Measurements from ENCODE around the gene CPNE7.
"Not testable (repeated sequence)": the region's sequence is repeated elsewhere in the genome, so short reads cannot be mapped to it uniquely, and the experiment has no call there.

CPNE7 gene

GRCh38 chr16:89586218-89586617 lies 10.7 kb downstream of the CPNE7 start:
- Histone ChIP-seq H3K27ac (ENCODE audit: insufficient read depth in 1 of 2, low read depth in 1 of 2, low read length in 2 of 2, poor library complexity in 1 of 2, severe bottlenecking in 2 of 2) (no peak overlapping the region), H3K4me3 (ENCODE audit: control insufficient read depth in 1 of 7, extremely low read depth in 1 of 7, insufficient read depth in 4 of 7, low read depth in 2 of 7, low read length in 6 of 7) (no peak overlapping the region), H3K27me3 (replicated peaks in 2 of 5; ENCODE audit: control insufficient read depth in 4 of 5, insufficient read depth in 5 of 5, low read length in 4 of 5) (no peaks in the 10 kb centered on the region), H3K9me3 (ENCODE audit: control extremely low read depth in 1 of 5, control insufficient read depth in 4 of 5, insufficient read depth in 2 of 5, low read depth in 1 of 5, low read length in 4 of 5) (no peaks in the 10 kb centered on the region), H3K4me1 (ENCODE audit: control extremely low read depth in 1 of 4, control insufficient read depth in 4 of 4, insufficient read depth in 4 of 4, low read length in 3 of 4) (peaks cover 0 to 7% (median 2%) of the 10 kb centered on the region in 4 experiments), H3K36me3 (ENCODE audit: control insufficient read depth in 4 of 4, insufficient read depth in 4 of 4, low read length in 3 of 4) (no peaks in the 10 kb centered on the region)
- no peak for DNase-seq
- CTCF ChIA-PET, result no interaction called here
- WGBS (ENCODE audit: insufficient coverage), result 100% methylated on average over 4 of the region's 7 CpGs
- POLR2A ChIA-PET, result no interaction called here

- POLR2A ChIA-PET, result no interaction called here
- Histone ChIP-seq H3K36me3 (ENCODE audit: control insufficient read depth in 4 of 4, insufficient read depth in 4 of 4, low read length in 3 of 4) (no peaks in the 10 kb centered on the region), H3K4me3 (ENCODE audit: control insufficient read depth in 1 of 7, extremely low read depth in 1 of 7, insufficient read depth in 4 of 7, low read depth in 2 of 7, low read length in 6 of 7) (no peak overlapping the region), H3K27me3 (replicated peaks in 2 of 5; ENCODE audit: control insufficient read depth in 4 of 5, insufficient read depth in 5 of 5, low read length in 4 of 5) (no peaks in the 10 kb centered on the region), H3K4me1 (ENCODE audit: control extremely low read depth in 1 of 4, control insufficient read depth in 4 of 4, insufficient read depth in 4 of 4, low read length in 3 of 4) (peaks cover 0 to 7% (median 1%) of the 10 kb centered on the region in 4 experiments), H3K27ac (ENCODE audit: insufficient read depth in 1 of 2, low read depth in 1 of 2, low read length in 2 of 2, poor library complexity in 1 of 2, severe bottlenecking in 2 of 2) (no peak overlapping the region), H3K9me3 (ENCODE audit: control extremely low read depth in 1 of 5, control insufficient read depth in 4 of 5, insufficient read depth in 2 of 5, low read depth in 1 of 5, low read length in 4 of 5) (no peaks in the 10 kb centered on the region)
- 100% methylated on average over 10 of the region's 25 CpGs for WGBS (ENCODE audit: insufficient coverage)
- DNase-seq, result no peak
- CTCF ChIA-PET, result no interaction called here
Measured at GRCh38 chr16:89586853-89587252, 11.3 kb downstream of the CPNE7 start.

- CTCF ChIA-PET; H3K36me3 ChIP-seq (ENCODE audit: control insufficient read depth in 4 of 4, insufficient read depth in 4 of 4, low read length in 3 of 4); DNase-seq; H3K27me3 ChIP-seq (replicated peaks in 2 of 5; ENCODE audit: control insufficient read depth in 4 of 5, insufficient read depth in 5 of 5, low read length in 4 of 5); H3K27ac ChIP-seq (ENCODE audit: insufficient read depth in 1 of 2, low read depth in 1 of 2, low read length in 2 of 2, poor library complexity in 1 of 2, severe bottlenecking in 2 of 2); H3K9me3 ChIP-seq (ENCODE audit: control extremely low read depth in 1 of 5, control insufficient read depth in 4 of 5, insufficient read depth in 2 of 5, low read depth in 1 of 5, low read length in 4 of 5); H3K4me1 ChIP-seq (ENCODE audit: control extremely low read depth in 1 of 4, control insufficient read depth in 4 of 4, insufficient read depth in 4 of 4, low read length in 3 of 4); H3K4me3 ChIP-seq (ENCODE audit: control insufficient read depth in 1 of 7, extremely low read depth in 1 of 7, insufficient read depth in 4 of 7, low read depth in 2 of 7, low read length in 6 of 7); POLR2A ChIA-PET: not testable (repeated sequence)
- 100% methylated on average over 2 of the region's 36 CpGs for WGBS (ENCODE audit: insufficient coverage)
Measured at GRCh38 chr16:89587676-89588075, 12.1 kb downstream of the CPNE7 start.

GRCh38 chr16:89588413-89589109 lies 13.0 kb downstream of the CPNE7 start:
- ChIA-PET POLR2A (no interaction called here), CTCF (no interaction called here)
- Histone ChIP-seq H3K9me3 (ENCODE audit: control extremely low read depth in 1 of 5, control insufficient read depth in 4 of 5, insufficient read depth in 2 of 5, low read depth in 1 of 5, low read length in 4 of 5) (no peaks in the 10 kb centered on the region), H3K4me1 (ENCODE audit: control extremely low read depth in 1 of 4, control insufficient read depth in 4 of 4, insufficient read depth in 4 of 4, low read length in 3 of 4) (no peaks in the 10 kb centered on the region), H3K27ac (ENCODE audit: insufficient read depth in 1 of 2, low read depth in 1 of 2, low read length in 2 of 2, poor library complexity in 1 of 2, severe bottlenecking in 2 of 2) (no peak overlapping the region), H3K27me3 (replicated peaks in 2 of 5; ENCODE audit: control insufficient read depth in 4 of 5, insufficient read depth in 5 of 5, low read length in 4 of 5) (no peaks in the 10 kb centered on the region), H3K4me3 (ENCODE audit: control insufficient read depth in 1 of 7, extremely low read depth in 1 of 7, insufficient read depth in 4 of 7, low read depth in 2 of 7, low read length in 6 of 7) (no peak overlapping the region), H3K36me3 (ENCODE audit: control insufficient read depth in 4 of 4, insufficient read depth in 4 of 4, low read length in 3 of 4) (no peaks in the 10 kb centered on the region)
- WGBS (ENCODE audit: insufficient coverage), result 94% methylated on average over 14 of the region's 26 CpGs
- DNase-seq, result no peak

- DNase-seq, result no peak
- Histone ChIP-seq H3K27ac (ENCODE audit: insufficient read depth in 1 of 2, low read depth in 1 of 2, low read length in 2 of 2, poor library complexity in 1 of 2, severe bottlenecking in 2 of 2) (no peak overlapping the region), H3K4me1 (ENCODE audit: control extremely low read depth in 1 of 4, control insufficient read depth in 4 of 4, insufficient read depth in 4 of 4, low read length in 3 of 4) (no peaks in the 10 kb centered on the region), H3K9me3 (ENCODE audit: control extremely low read depth in 1 of 5, control insufficient read depth in 4 of 5, insufficient read depth in 2 of 5, low read depth in 1 of 5, low read length in 4 of 5) (no peaks in the 10 kb centered on the region), H3K36me3 (ENCODE audit: control insufficient read depth in 4 of 4, insufficient read depth in 4 of 4, low read length in 3 of 4) (no peaks in the 10 kb centered on the region), H3K4me3 (ENCODE audit: control insufficient read depth in 1 of 7, extremely low read depth in 1 of 7, insufficient read depth in 4 of 7, low read depth in 2 of 7, low read length in 6 of 7) (no peak overlapping the region), H3K27me3 (replicated peaks in 2 of 5; ENCODE audit: control insufficient read depth in 4 of 5, insufficient read depth in 5 of 5, low read length in 4 of 5) (no peaks in the 10 kb centered on the region)
- 97% methylated on average over 20 of the region's 21 CpGs for WGBS (ENCODE audit: insufficient coverage)
- POLR2A ChIA-PET, result no interaction called here
- CTCF ChIA-PET, result no interaction called here
Measured at GRCh38 chr16:89589241-89589926, 13.8 kb downstream of the CPNE7 start.

- CTCF ChIA-PET, result no interaction called here
- H3K27me3 ChIP-seq (replicated peaks in 2 of 5; ENCODE audit: control insufficient read depth in 4 of 5, insufficient read depth in 5 of 5, low read length in 4 of 5), result no peaks in the 10 kb centered on the region
- H3K36me3 ChIP-seq (ENCODE audit: control insufficient read depth in 4 of 4, insufficient read depth in 4 of 4, low read length in 3 of 4), result no peaks in the 10 kb centered on the region
- no peaks in the 10 kb centered on the region for H3K4me1 ChIP-seq (ENCODE audit: control extremely low read depth in 1 of 4, control insufficient read depth in 4 of 4, insufficient read depth in 4 of 4, low read length in 3 of 4)
- POLR2A ChIA-PET, result no interaction called here
- H3K9me3 ChIP-seq (ENCODE audit: control extremely low read depth in 1 of 5, control insufficient read depth in 4 of 5, insufficient read depth in 2 of 5, low read depth in 1 of 5, low read length in 4 of 5), result no peaks in the 10 kb centered on the region
- WGBS (ENCODE audit: insufficient coverage), result 79% methylated on average over 8 of the region's 15 CpGs
- H3K27ac ChIP-seq (ENCODE audit: insufficient read depth in 1 of 2, low read depth in 1 of 2, low read length in 2 of 2, poor library complexity in 1 of 2, severe bottlenecking in 2 of 2), result no peak overlapping the region
- peak in 1 of 3 donors; percentile 47 for DNase-seq
- H3K4me3 ChIP-seq (ENCODE audit: control insufficient read depth in 1 of 7, extremely low read depth in 1 of 7, insufficient read depth in 4 of 7, low read depth in 2 of 7, low read length in 6 of 7), result no peak overlapping the region
Measured at GRCh38 chr16:89593841-89594240, 18.3 kb downstream of the CPNE7 start.

GRCh38 chr16:89595330-89596060 lies 19.9 kb downstream of the CPNE7 start:
- H3K27me3 ChIP-seq (replicated peaks in 2 of 5; ENCODE audit: control insufficient read depth in 4 of 5, insufficient read depth in 5 of 5, low read length in 4 of 5), result no peaks in the 10 kb centered on the region
- DNase-seq, result no peak
- no peaks in the 10 kb centered on the region for H3K36me3 ChIP-seq (ENCODE audit: control insufficient read depth in 4 of 4, insufficient read depth in 4 of 4, low read length in 3 of 4)
- no peaks in the 10 kb centered on the region for H3K4me1 ChIP-seq (ENCODE audit: control extremely low read depth in 1 of 4, control insufficient read depth in 4 of 4, insufficient read depth in 4 of 4, low read length in 3 of 4)
- no peak overlapping the region for H3K4me3 ChIP-seq (ENCODE audit: control insufficient read depth in 1 of 7, extremely low read depth in 1 of 7, insufficient read depth in 4 of 7, low read depth in 2 of 7, low read length in 6 of 7)
- CTCF ChIA-PET, result interaction anchor here (1.0 kb wide), 1 partner anchor 62 kb away, joined by 3 read pairs; the partner anchor contains the start of genes CHMP1A and SPATA33
- 99% methylated on average over 46 of the region's 47 CpGs for WGBS (ENCODE audit: insufficient coverage)
- H3K9me3 ChIP-seq (ENCODE audit: control extremely low read depth in 1 of 5, control insufficient read depth in 4 of 5, insufficient read depth in 2 of 5, low read depth in 1 of 5, low read length in 4 of 5), result no peaks in the 10 kb centered on the region
- POLR2A ChIA-PET, result interaction anchor here (1.3 kb wide), 1 partner anchor 62 kb away, joined by 3 read pairs; the partner anchor contains the start of gene CHMP1A
- H3K27ac ChIP-seq (ENCODE audit: insufficient read depth in 1 of 2, low read depth in 1 of 2, low read length in 2 of 2, poor library complexity in 1 of 2, severe bottlenecking in 2 of 2), result no peak overlapping the region
